ENCODE measurements around the gene DCTN2.
"Not testable (repeated sequence)": the region's sequence is repeated elsewhere in the genome, so short reads cannot be mapped to it uniquely, and the experiment has no call there.

Gene DCTN2

DNA sequence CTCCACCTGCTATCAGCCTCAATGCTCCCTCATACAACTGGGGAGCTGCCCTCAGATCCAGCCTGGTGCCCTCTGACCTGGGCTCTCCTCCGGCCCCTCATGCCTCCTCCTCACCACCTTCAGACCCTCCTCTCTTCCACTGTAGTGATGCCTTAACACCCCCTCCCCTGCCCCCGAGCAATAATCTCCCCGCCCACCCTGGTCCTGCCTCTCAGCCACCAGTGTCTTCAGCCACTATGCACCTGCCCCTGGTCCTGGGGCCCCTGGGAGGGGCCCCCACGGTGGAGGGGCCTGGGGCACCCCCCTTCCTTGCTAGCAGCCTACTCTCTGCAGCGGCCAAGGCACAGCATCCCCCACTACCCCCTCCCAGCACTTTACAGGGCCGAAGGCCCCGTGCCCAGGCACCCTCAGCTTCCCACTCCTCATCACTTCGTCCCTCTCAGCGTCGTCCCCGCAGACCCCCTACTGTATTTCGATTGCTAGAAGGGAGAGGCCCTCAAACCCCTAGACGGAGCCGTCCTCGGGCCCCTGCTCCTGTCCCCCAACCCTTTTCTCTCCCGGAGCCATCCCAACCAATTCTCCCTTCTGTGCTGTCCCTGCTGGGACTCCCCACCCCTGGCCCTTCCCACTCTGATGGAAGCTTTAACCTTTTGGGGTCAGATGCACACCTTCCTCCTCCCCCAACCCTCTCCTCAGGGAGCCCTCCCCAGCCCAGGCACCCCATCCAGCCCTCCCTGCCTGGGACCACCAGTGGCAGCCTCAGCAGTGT, 21.2 kb downstream of the DCTN2 start:
- DNase-seq = no peak

GRCh38 chr12:57524814-57525614, 22.0 kb downstream of the DCTN2 start:
- no peak for DNase-seq

- DNase-seq = peak in 1 of 2 donors; percentile 33
Observed at GRCh38 chr12:57523706-57524614, 23.0 kb downstream of the DCTN2 start.

DNA sequence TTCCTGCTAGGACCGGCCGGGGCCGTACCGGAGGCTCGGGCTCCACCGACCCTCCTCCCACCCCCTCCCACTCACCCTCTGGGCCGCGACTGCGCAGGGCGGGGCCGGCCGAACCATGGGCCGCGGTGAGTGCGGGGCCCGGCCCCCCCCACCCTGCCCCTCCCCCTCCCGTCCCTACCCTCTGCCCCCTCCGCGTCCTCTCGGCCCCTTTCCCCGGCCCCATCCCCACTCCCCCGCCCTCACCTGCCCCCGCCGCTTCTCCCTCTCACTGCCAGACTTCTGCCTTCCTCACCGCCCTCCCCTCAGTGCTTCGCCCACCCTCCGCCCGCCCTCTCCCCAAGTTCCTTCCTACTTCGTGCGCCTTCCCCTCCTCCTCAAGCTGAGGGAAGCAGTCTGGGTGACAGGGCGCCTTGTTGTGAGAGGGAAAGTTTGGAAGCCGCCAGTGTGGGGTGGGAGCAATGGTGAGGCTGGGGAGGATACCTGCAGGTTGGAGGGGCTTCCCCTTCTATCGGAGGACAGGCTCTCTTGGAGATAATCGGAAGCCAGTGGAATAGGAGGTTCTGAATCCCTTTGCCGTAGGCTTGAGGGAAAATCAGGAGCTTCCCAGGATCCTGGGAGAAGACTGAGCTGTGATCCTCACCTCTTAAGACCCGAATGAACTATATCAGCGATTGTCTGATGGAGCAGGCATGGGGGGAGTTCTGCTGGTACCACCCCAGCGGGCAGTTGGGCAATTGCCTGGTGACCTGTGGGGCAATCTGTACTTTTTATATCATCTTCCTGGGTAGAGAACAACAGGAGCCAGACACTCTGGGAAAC, 23.9 kb downstream of the DCTN2 start:
- peak in 1 of 2 donors; percentile 57 for DNase-seq

DNA sequence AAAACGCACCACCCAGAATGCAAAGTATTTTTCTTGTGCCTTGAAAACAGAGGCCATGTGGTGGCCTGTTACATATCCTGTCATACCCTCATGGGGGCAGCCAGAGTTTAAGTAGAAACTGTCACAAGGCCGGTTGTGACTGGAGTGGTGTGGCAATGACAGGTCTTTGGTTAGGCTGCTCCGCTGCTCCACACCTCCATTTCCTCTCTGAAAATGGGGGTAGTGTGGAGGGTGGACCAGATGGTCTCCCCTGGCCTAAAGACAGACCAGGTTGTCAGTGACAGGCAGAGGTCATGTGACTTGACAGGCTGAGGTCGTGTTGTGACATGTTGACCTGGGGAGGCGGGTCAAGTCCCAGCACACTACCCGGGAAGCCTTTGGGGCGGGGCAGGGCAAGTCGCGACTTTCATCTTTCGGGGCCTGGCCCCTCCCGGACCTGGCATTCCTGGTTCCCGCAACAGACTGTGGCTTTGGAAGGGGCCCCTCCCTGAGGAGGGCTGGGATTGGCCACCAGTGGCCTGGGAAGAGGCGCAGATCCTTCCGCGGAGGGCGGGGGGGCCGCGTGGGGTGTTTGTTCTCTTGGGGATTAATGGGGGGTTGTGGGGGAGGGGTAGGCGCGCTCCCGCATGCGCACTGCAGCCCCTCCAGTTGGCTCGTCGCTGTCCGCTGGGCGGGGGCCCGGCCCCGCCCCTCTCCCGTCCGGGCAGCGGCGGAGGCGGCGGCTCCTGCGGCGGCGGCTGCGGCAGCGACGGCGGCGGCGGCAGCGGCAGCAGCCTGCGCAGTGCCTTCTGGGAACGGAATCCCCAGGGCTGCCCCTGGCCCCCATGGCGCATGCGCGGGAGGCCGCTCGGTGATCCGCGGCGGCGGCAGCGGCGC, 24.7 kb downstream of the DCTN2 start, which contains the start of gene MBD6:
MBD6 (plus strand) TSS at position 814 of the 876 bp plus-strand sequence. CDS start 1,480 bp downstream, outside the sequence.
- DNase-seq = peak; percentile 92 to 94

- DNase-seq = no peak
Observed at GRCh38 chr12:57521525-57522010, 25.4 kb downstream of the DCTN2 start.

DNA sequence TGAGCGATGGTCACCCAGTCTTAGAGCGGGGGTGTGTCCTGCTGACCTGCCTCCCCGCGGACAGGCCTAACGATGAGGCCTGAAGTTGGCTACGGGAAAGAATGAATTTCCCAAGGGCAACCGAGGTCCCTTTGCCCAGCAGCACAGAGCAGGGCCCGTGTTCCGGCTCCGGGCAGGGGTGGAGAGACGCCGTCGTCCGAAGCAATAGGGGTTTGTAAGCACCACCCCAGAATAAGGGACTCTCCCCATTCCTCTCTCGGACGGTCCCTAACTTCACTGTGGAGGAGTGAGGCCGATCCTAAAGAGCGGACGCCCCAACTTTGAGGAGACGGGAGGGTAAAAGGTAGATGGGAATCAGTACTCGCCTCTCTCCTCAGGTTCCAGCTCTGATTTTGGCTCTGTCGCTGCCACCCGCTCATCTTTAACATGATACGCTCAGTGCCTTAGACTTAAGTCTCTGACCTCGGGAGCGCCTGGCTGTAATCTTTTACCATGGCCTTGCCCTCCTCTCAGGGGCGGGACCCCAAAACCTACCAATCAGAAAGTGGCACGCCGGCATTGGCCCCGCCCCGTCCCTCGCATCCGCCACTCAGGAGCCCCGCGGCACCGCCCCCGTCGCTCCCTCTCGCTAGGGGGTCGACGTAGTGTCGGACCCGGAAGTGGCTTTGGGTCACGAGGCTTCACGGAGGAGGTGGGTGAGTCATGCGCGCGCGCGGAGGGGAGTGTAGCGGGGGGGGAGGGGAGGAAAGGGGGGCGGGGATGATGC, 26.8 kb downstream of the DCTN2 start, which contains the start of gene DDIT3:
DDIT3 (minus strand) TSS at position 462 of the 766 bp plus-strand sequence. CDS start 3,108 bp downstream, outside the sequence.
- DNase-seq = peak; percentile 100

GRCh38 chr12:57519796-57520052, 27.3 kb downstream of the DCTN2 start:
- DNase-seq = peak in 1 of 2 donors; percentile 35

DNA sequence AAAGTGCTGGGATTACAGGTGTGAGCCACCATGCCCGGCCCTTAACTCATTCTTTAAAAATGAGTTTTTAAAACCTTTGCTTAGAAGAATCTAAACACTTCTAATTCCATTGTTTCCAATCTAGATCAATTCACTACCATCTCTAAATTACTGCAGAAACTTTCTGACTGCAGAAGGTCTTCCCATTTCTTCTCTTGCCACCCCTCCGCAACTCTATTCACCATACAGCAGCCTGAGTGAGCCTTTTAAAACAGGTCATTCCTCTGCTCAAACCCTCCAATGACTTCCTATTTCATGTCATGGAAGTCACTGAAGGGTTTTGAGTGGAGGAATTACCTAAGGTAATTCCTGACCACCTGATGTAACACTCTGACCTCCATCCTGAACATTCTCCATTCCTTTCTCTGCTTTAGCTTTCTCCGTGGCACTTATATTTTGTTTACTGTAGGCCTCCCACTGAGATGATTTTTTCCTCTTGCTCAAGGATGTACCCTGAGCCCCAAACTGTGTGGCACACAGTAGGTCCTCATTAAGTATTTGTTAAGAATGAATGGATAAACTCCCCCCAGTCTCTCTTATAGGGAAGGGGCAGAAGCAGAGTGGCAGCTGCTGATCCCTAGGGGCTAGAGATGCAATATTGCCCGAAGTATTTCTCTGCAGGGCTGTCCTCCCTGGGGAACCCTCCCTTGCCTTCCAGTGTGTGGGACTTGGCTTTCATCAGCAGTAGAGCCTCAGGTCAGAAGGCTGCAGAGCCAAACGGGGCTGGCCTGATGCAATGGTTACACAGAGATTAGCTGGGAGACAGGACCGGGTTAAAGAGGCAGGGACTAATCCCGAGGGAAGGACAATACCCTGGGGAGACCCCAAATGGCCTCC, 27.8 kb downstream of the DCTN2 start:
- DNase-seq = no peak

GRCh38 chr12:57518176-57518919, 28.6 kb downstream of the DCTN2 start:
- no peak for DNase-seq

DNA sequence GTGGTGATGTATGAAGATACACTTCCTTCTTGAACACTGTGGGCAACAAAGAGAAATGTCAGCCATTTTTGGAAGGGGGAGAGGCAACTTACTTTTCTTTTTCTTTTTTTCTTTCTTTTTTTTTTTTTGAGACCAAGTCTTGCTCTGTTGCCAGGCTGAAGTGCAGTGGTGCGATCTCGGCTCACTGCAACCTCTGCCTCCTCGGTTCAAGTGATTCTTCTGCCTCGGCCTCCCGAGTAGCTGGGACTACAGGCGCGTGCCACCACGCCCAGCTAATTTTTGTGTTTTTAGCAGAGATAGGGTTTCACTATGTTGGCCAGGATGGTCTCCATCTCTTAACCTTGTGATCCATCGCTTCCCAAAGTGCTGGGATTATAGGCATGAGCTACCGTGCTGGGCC, 29.3 kb downstream of the DCTN2 start:
- DNase-seq = not testable (repeated sequence)

GRCh38 chr12:57517187-57517586, 29.8 kb downstream of the DCTN2 start:
- no peak for DNase-seq

DNA sequence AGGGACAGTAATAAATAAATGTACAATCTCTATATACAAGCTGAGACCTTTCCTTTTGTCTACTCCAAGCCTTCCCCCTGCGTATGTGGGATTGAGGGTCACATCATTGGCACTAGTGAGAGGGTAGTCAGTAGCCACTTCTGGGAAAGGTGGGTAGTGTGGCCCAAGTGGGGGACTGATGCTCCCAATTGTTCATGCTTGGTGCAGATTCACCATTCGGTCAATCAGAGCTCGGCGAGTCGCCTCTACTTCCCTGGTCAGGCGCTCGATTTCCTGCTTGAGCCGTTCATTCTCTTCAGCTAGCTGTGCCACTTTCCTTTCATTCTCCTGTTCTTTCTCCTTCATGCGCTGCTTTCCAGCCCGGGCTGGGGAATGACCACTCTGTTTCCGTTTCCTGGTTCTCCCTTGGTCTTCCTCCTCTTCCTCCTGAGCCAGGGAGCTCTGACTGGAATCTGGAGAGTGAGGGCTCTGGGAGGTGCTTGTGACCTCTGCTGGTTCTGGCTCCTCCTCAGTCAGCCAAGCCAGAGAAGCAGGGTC, 30.3 kb downstream of the DCTN2 start:
- DNase-seq = no peak

GRCh38 chr12:57515934-57516541, 31.0 kb downstream of the DCTN2 start:
- DNase-seq = no peak

GRCh38 chr12:57515408-57515933, 31.5 kb downstream of the DCTN2 start:
- DNase-seq = no peak

DNA sequence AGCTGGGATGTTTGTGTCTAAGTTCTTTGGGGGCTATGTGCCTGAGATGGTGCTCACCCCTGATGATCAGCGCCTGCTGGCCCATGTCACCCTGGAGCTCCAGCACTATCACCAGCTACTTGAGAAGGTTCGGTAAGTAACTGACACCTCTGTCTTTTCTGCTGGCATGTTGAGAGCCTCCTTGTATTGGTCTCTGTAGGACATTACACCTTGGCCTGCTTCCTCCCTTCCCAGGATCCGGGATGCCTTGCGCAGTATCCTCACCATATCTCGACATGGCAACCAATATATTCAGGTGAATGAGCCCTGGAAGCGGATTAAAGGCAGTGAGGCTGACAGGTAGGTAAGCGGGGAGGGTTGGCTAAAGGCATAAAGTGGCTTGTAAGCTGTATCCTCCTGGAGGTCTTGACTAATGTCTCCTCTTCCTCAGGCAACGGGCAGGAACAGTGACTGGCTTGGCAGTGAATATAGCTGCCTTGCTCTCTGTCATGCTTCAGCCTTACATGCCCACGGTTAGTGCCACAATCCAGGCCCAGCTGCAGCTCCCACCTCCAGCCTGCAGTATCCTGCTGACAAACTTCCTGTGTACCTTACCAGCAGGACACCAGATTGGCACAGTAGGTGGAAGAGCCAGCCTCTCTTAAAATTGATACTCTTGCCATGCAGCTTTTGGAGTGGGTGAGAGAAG, 32.1 kb downstream of the DCTN2 start:
- no peak for DNase-seq

DNA sequence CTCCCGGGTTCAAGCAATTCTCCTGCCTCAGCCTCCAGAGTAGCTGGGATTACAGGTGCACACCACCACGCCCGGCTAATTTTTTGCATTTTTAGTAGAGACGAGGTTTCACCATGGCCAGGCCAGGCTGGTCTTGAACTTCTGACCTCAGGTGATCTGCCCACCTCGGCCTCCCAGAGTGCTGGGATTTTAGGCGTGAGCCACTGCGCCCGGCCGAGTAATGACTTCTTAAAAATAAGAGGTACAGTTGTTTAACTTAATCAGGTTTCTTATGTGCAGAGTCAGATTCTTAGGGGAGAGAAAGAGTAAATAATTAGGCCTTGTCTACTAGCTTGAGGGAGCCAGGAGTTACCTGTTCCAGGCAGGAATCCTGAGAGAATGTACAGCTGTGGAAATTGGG, 32.7 kb downstream of the DCTN2 start:
- DNase-seq = not testable (repeated sequence)

Data from CD4-positive, alpha-beta T cell treated with Interferon alpha-2 for 1 hour (primary cell).